Cerebellar nuclear complex (tissue), 1 donor: Measurements from ENCODE around the gene ACVR1.
"Not testable (repeated sequence)": the region's sequence is repeated elsewhere in the genome, so short reads cannot be mapped to it uniquely, and the experiment has no call there.

Experiments used
- DNase-seq, 2 experiments: peaks; one replicate each; lab custom pipeline; 2025; lab: John Stamatoyannopoulos, UW

The ACVR1 gene

DNA sequence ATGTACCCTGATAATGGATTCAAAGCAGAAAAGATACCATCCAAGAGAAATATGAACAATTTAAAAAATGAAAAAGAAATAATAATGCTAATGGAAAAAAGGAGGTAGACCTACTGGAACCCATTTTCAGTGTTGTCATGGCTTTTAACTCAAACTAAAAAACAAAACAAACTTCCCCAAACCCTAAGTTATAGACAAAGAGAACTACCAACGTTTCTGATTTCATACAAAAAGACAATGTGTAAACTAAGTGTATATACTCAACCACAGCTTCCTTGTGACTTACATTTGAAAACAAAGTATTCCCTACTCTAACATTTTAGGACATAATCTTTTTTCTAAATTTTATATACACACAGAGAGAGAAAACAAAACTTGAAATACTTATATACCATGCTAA, 45.9 kb downstream of the ACVR1 start:
- DNase-seq: no peak

GRCh38 chr2:157827377-157827776, 48.8 kb downstream of the ACVR1 start:
- no peak for DNase-seq

- DNase-seq: not testable (repeated sequence)
Observed at GRCh38 chr2:157826644-157827043, 49.5 kb downstream of the ACVR1 start.

DNA sequence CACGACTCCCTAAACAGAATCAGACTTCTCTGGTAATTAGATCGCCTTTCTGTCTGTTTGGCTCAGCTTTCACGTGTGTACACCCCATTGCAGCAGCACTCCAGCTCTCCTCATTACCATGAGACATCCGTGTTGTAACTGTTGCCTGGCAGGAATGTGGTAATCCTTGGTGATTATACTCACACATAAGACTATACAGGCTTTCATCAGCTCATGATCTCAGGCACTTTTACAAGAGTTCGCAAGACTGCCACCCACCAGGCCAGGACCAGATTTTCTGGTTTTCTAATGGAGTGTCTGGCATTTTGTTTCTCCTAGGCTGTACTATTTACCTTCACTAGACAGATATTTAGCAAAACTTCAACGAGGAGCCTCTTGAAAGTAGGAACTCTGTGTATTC, 50.2 kb downstream of the ACVR1 start:
- DNase-seq: no peak

- DNase-seq: no peak
Observed at GRCh38 chr2:157822993-157823392, 53.1 kb downstream of the ACVR1 start.

- DNase-seq: no peak
Observed at GRCh38 chr2:157822533-157822932, 53.6 kb downstream of the ACVR1 start.

GRCh38 chr2:157821519-157822131, 54.5 kb downstream of the ACVR1 start:
- DNase-seq: no peak

DNA sequence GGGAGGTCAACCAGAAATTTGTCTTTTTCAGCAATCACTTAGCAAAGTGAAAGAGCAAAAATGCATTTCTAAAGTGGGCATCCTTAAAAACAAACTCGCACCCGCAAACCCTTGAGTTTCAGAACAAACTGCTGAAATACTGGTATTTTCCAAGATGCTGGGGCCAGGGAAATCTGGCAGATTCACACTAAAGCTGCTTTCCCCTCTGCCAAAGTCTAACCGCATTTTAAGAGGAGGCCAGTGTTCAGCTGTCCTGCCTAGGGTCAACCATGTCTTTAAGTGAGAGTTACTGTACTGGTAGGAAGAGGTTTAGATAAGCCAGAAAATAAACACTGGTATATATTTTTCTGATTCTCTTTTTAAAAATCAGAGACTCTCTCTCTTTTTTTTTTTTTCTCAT, 55.9 kb downstream of the ACVR1 start:
- no peak for DNase-seq

DNA sequence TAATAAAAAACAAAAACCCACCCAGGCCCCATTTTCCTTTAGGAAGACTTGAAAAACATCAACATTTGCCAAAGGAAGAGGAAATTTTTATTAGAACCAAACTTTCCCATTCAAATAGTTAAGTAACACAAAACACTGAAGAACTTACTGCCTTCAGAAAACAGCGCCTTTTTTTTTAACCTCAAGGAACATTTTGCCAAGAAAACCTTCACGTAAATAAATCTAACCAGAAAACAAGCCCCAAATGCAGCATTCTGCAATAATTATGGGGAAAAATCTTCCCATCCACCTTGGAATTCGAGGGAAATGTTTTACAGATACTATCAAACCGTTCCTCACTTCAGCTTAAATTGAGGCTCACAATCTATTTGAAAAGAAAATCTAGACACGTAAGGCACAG, 56.4 kb downstream of the ACVR1 start:
- no peak for DNase-seq

DNA sequence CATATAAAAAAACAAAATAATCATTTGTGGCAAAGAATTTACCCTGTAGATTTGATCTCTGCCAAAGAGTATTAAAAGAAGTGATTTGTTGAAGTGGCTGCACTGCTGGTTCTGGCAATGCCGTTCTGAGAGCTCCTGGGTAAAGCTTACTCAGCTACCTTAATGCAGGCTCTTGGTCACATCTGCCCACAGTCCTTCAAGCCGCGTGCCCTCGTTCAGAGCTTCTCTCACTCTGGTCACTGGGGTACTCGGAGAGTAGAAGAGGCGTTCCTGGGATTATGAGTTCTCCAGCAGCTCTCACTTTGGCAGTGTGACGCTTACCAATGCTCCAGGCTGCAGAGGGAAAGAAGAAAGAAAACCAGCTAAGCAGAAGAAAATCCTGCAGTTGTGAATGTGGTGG, 57.9 kb downstream of the ACVR1 start:
- DNase-seq: no peak

DNA sequence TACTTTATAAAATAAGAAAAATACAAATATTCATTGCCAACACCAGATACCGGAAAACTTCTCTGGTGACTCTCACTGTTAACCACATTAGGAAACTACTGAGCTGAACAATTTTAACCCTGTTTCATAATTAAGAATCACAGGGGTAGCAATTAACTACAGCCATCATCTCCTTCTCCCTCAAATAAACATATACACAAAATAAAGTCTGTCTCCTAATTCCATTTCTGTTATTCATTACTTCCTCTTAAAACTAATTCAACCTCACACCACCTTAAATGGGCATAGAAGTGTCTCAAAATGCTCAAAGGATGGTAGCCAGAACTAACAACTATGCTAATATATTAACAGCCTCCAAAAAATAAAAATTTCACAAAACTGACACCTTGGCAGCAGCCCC, 60.7 kb downstream of the ACVR1 start:
- no peak for DNase-seq

DNA sequence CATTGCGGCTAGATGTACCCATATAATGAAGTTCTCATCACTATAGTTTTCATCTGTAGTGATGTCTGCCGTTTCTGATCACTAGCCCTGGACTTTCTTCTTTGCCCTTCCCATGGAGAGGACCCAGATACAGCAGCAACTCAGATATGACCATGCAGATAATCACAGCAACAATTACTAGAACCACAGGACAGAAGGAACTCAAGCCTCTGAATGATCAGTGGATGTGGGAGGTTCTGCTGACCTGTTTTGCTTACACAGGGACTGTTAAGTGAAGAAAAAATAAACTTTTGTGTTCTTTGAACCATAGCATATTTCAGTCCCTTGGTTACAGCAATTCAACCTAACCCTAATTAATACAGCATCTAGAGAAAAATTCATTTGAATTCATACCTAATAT, 62.7 kb downstream of the ACVR1 start:
- no peak for DNase-seq

DNA sequence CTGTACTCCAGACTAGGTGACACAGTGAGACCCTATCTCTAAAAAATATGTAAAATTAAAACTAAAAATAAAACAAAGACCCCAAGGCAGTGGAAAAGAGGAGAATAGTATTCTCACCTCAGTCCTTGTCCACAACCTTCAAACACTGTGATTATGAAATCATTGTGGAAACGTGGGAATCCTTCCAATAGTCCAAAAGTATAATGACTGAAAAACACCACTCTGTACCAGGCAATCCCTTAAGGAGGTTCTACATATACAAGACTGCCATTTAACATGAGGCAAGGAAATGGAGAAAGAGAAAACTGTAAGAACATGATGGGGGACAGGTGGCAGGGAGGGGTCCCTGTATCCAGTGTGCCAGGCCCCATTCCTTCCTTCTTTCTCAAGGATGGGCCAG, 66.1 kb downstream of the ACVR1 start:
- DNase-seq: no peak

GRCh38 chr2:157809212-157809611, 66.9 kb downstream of the ACVR1 start:
- no peak for DNase-seq

DNA sequence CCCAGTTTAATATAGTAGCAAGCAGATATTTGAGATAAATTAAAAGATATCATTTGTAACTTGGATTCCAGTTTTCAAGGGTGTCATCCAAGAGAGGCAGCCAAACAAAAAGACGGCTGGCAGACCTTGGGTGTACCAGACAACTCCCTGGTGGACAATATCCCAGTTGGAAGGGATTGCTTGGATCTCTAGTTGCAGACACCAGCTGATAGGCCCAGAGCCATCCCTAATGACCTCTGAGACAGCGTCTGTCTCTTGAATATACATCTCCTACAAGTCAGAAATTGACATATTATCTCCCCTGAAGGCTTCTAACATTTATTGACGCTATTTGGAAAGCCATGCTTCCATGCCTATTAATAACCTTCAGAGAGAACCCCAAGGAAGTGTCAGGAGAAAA, 67.7 kb downstream of the ACVR1 start:
- no peak for DNase-seq

DNA sequence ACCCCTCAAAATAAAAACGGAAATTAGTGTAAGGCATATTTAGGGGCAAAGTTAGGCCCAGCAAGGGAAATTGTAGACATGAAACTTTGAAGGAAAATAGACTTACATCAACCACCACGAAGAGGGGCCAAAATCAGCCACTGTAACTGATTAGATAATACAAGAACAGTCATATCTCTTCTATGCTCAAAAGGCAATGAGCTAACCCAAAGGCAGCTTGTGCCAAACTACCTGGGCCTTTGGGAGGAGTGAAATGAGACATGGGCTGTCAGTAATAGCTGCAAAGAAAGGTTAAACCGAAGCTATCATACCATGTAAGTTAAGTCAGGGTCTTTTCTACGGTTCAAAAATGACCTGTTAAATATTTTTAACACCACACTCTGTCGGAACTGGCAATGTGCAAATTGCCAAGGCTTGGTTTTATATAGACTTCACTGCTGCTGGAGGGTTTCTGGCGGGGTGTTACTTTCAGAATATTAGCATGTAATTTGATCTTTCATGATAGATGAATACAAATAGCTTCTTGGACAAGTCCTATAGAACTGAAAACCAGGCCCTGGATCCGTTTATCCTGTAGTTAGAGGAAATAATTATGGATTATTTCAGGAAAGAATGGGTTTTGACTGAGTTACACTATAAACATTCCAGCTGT, 69.6 kb downstream of the ACVR1 start:
- DNase-seq: no peak

GRCh38 chr2:157805519-157805918, 70.6 kb downstream of the ACVR1 start:
- DNase-seq: no peak

- DNase-seq: no peak
Observed at GRCh38 chr2:157804355-157804754, 71.8 kb downstream of the ACVR1 start.

GRCh38 chr2:157803952-157804351, 72.2 kb downstream of the ACVR1 start:
- no peak for DNase-seq

GRCh38 chr2:157803476-157803875, 72.7 kb downstream of the ACVR1 start:
- DNase-seq: no peak

DNA sequence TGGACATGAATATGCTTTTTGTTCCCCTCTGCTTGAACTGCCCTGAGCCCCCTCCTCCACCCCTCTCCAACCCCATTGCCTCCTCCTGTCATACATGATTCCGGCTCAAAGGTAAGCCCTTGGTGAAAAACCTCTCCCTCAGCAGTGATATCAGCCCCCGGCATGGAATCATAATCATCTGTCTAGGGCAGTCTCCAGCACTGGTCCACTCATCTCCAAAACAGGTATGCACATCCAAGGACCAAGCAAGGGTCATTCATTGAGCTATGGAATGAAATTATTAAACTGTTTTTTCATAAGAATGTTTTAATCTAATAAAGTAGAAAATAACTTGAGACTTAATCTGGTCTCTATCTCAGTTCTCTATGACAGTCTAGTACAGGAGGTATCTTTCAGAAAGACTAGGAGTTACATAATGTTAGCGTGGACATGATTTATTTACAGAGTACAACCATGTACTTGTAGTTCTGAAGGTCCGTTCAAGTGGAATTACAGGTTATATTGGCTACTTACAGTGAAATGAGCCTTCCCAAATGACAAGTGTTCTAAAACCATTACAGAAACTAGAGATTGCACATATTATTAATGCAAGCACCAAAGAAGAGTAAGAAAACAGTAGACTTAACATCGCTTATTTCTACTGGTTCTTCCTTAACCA, 75.2 kb downstream of the ACVR1 start:
- DNase-seq: no peak

- no peak for DNase-seq
Observed at GRCh38 chr2:157793053-157793612, 83.0 kb downstream of the ACVR1 start.

DNA sequence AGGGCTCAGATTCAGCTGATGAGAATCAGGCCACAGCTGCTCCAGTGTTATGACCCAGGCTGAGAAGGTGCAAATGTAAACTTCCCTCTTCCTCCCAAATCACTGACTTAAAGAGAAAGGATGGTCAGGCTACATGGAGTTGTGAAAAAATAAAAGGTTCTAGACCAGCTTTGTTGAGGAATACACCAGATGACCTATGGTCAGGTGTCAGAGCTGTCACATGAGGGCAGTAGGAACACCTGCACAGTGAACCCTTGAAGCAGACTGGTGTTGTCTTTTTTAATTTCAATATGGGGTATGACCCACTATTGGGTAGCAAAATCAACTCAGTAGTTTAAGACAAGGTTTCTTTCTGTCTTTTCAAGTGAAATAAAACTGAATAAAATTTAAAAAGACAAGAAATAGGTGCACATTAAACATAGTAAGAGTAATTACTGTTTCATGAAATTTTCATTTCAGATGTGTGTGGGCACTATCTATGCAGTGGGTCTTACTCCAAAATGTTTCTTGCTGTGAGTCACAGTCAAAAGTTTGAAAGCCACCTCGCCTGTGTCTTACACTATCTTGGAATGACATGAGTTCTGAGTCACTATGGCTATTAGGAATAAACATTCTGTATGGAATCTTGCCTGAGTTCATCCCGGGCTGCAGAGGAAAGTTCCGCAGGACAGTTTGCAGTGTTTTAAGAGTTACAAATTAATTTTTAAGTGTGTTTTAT, 83.6 kb downstream of the ACVR1 start:
- DNase-seq: no peak
